ENCODE data around the gene TAMM41. TPM values are rescaled to one million over a fixed set of nuclear protein-coding genes. Genes with fewer than 3 reads are reported as not detected.
A peak's percentile ranks its signal among the peaks of the same experiment; 100 is the strongest.
"Not testable (repeated sequence)": the region's sequence is repeated elsewhere in the genome, so short reads cannot be mapped to it uniquely, and the experiment has no call there.

The TAMM41 gene
- total and polyA plus RNA-seq, 2 experiments from 2014 or later = 9.6 to 14.1 TPM

GRCh38 chr3:11776346-11776745 is 70.3 kb downstream of the TAMM41 start:
- Histone ChIP-seq H4K20me1 (ENCODE audit: insufficient read depth, poor library complexity, severe bottlenecking) (no peaks in the 10 kb centered on the region), H3K36me3 (replicated peaks; ENCODE audit: insufficient read depth, low read depth) (no peaks in the 10 kb centered on the region), H3K9me2 (replicated peaks; ENCODE audit: insufficient read depth) (no peaks in the 10 kb centered on the region), H3K79me2 (no peaks in the 10 kb centered on the region), H3K9me3 (ENCODE audit: low read depth) (no peaks in the 10 kb centered on the region), H2AFZ (no peak overlapping the region), H3K4me3 (no peak overlapping the region), H3K27ac (no peak overlapping the region), H3K4me1 (ENCODE audit: insufficient read depth) (peaks cover 4% of the 10 kb centered on the region), H3K27me3 (no peaks in the 10 kb centered on the region), H3K4me2 (no peak overlapping the region)
- TF ChIP-seq, protein P1, sequence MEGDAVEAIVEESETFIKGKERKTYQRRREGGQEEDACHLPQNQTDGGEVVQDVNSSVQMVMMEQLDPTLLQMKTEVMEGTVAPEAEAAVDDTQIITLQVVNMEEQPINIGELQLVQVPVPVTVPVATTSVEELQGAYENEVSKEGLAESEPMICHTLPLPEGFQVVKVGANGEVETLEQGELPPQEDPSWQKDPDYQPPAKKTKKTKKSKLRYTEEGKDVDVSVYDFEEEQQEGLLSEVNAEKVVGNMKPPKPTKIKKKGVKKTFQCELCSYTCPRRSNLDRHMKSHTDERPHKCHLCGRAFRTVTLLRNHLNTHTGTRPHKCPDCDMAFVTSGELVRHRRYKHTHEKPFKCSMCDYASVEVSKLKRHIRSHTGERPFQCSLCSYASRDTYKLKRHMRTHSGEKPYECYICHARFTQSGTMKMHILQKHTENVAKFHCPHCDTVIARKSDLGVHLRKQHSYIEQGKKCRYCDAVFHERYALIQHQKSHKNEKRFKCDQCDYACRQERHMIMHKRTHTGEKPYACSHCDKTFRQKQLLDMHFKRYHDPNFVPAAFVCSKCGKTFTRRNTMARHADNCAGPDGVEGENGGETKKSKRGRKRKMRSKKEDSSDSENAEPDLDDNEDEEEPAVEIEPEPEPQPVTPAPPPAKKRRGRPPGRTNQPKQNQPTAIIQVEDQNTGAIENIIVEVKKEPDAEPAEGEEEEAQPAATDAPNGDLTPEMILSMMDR (IDR thresholded peaks at IDR 0.05; ENCODE audit: poor library complexity) = no peak
- no peak for TF ChIP-seq EZH2phosphoT487 (IDR thresholded peaks at IDR 0.05; ENCODE audit: low read depth, severe bottlenecking, unreplicated experiment)
- no peak for TF ChIP-seq EZH2 (IDR thresholded peaks at IDR 0.05; ENCODE audit: borderline replicate concordance)
- 92% methylated on average over 8 of the region's 8 CpGs for WGBS (ENCODE audit: low lambda C conversion rate, missing lambda C conversion rate)
- no peak for DNase-seq (ENCODE audit: low spot score)

DNA sequence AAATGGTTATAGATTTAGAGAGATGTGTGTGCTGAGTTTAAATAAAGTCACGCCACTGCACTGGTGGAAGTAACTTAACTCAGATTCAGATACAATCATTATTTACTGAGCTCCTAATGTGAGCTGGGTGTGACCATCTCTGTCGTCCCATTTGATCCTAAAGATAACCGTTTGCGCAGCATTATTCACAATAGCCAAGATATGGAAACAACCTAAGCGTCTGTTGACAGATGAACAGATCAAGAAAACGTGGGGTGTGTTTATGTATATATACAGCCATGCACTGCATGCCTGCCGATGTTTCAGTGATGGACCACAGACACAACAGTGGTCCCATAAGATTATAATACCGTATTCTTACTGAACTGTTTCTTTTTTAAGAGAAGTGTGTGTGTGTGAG is 71.2 kb downstream of the TAMM41 start:
- peaks cover 11% of the 10 kb centered on the region for H3K4me1 ChIP-seq (ENCODE audit: insufficient read depth)

DNA sequence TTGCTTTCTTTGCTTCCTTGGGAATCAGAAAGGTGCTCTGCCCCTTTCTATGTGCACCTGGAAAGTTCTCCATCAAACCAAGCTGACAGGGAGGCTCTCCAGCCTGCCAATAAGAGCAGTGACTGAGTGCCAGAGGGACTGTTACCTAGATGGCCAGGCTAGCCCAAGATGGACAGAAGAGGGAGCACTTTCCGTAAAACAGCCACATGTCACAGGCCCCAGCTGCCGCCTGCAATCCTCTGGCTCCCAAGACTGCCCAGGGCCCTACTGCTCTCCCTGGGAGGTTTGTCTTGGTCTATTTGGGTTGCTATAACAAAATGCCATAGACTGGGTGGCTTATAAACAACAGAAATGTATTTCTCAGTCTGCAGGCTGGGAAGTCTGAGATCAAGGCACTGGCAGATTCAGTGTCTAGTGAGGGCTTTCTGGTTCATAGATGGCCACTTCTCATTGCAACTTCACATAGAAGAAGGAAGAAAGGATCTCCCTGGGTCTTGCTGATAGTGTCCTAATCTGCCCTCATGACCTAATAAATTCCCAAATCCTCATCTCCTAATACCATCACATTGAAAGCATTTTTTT is 72.3 kb downstream of the TAMM41 start:
- no peak overlapping the region for H3K4me2 ChIP-seq
- H3K4me1 ChIP-seq (ENCODE audit: insufficient read depth) = peaks cover 11% of the 10 kb centered on the region
- H3K36me3 ChIP-seq (replicated peaks; ENCODE audit: insufficient read depth, low read depth) = no peaks in the 10 kb centered on the region
- no peak overlapping the region for H3K4me3 ChIP-seq
- TF ChIP-seq, protein P1 (IDR thresholded peaks at IDR 0.05; ENCODE audit: poor library complexity) = peak; percentile 51
- TF ChIP-seq EZH2phosphoT487 (IDR thresholded peaks at IDR 0.05; ENCODE audit: low read depth, severe bottlenecking, unreplicated experiment) = no peak
- peak; percentile 75 for DNase-seq (ENCODE audit: low spot score)
- WGBS (ENCODE audit: low lambda C conversion rate, missing lambda C conversion rate) = 26% methylated on average over 2 of the region's 2 CpGs
- H3K79me2 ChIP-seq = no peaks in the 10 kb centered on the region
- H3K27me3 ChIP-seq = no peaks in the 10 kb centered on the region
- H2AFZ ChIP-seq = no peak overlapping the region
- no peak overlapping the region for H3K27ac ChIP-seq
- no peaks in the 10 kb centered on the region for H3K9me3 ChIP-seq (ENCODE audit: low read depth)
- H3K9me2 ChIP-seq (replicated peaks; ENCODE audit: insufficient read depth) = no peaks in the 10 kb centered on the region
- no peaks in the 10 kb centered on the region for H4K20me1 ChIP-seq (ENCODE audit: insufficient read depth, poor library complexity, severe bottlenecking)

More for the DNA sequence above, 71.2 kb downstream of the TAMM41 start:
- H2AFZ ChIP-seq = no peak overlapping the region
- no peak overlapping the region for H3K4me3 ChIP-seq
- DNase-seq (ENCODE audit: low spot score) = no peak
- H3K36me3 ChIP-seq (replicated peaks; ENCODE audit: insufficient read depth, low read depth) = no peaks in the 10 kb centered on the region
- no peak overlapping the region for H3K27ac ChIP-seq
- TF ChIP-seq EZH2 (IDR thresholded peaks at IDR 0.05; ENCODE audit: borderline replicate concordance) = no peak
- TF ChIP-seq, protein P1 (IDR thresholded peaks at IDR 0.05; ENCODE audit: poor library complexity) = no peak
- no peak for TF ChIP-seq EZH2phosphoT487 (IDR thresholded peaks at IDR 0.05; ENCODE audit: low read depth, severe bottlenecking, unreplicated experiment)
- H3K79me2 ChIP-seq = no peaks in the 10 kb centered on the region
- no peaks in the 10 kb centered on the region for H3K9me2 ChIP-seq (replicated peaks; ENCODE audit: insufficient read depth)
- no peak overlapping the region for H3K4me2 ChIP-seq
- no peaks in the 10 kb centered on the region for H3K27me3 ChIP-seq
- no peaks in the 10 kb centered on the region for H4K20me1 ChIP-seq (ENCODE audit: insufficient read depth, poor library complexity, severe bottlenecking)
- WGBS (ENCODE audit: low lambda C conversion rate, missing lambda C conversion rate) = 84% methylated on average over 8 of the region's 8 CpGs
- no peaks in the 10 kb centered on the region for H3K9me3 ChIP-seq (ENCODE audit: low read depth)

DNA sequence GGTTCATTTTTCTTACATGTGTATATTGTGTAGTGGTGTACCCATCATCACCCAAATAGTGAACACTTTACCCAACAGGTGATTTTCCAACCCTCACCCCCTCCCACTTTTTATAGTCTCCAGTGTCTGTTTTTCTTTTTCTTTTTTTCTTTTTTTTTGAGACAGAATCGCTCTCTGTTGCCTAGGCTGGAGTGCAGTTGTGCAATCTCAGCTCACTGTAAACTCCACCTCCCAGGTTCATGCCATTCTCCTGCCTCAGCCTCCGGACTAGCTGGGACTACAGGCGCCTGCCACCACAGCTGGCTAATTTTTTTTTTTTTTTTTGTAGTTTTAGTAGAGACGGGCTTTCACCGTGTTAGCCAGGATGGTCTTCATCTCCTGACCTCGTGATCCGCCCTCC is 74.8 kb downstream of the TAMM41 start:
- H3K27me3 ChIP-seq; H2AFZ ChIP-seq; DNase-seq (ENCODE audit: low spot score); H3K9me2 ChIP-seq (replicated peaks; ENCODE audit: insufficient read depth); H4K20me1 ChIP-seq (ENCODE audit: insufficient read depth, poor library complexity, severe bottlenecking); H3K9me3 ChIP-seq (ENCODE audit: low read depth); H3K36me3 ChIP-seq (replicated peaks; ENCODE audit: insufficient read depth, low read depth); H3K4me2 ChIP-seq; H3K4me3 ChIP-seq; H3K79me2 ChIP-seq: not testable (repeated sequence)
- H3K27ac ChIP-seq = peak overlapping the region; percentile 91
- 88% methylated on average over 7 of the region's 7 CpGs for WGBS (ENCODE audit: low lambda C conversion rate, missing lambda C conversion rate)
- peaks cover 11% of the 10 kb centered on the region for H3K4me1 ChIP-seq (ENCODE audit: insufficient read depth)
